Loucy (cell line): ENCODE measurements around the gene MYO1H.

Experiments used
- H2AFZ ChIP-seq: fragments of 200-600 bp; sonication (generic); 2 replicates; pipeline ENCODE4 v1.6.0; 2016; ENCODE audit warnings: antibody characterized with exemption, mild to moderate bottlenecking, low read length, moderate library complexity
- H3F3A ChIP-seq: fragments of 200-600 bp; 2 replicates; pipeline ENCODE4 v1.6.0; 2016; ENCODE audit warnings: antibody characterized with exemption, low read depth, mild to moderate bottlenecking
- H3K27me3 ChIP-seq: fragments of 200-600 bp; sonication (generic); 2 replicates; pipeline ENCODE4 v1.6.1; 2014; ENCODE audit warnings: low read length, mild to moderate bottlenecking; ENCODE audit not compliant: insufficient read depth, poor library complexity, severe bottlenecking
- H3K36me3 ChIP-seq: fragments of 200-600 bp; sonication (generic); 2 replicates; pipeline ENCODE4 v1.6.1; 2016; ENCODE audit warnings: low read length; ENCODE audit not compliant: insufficient read depth
- H3K4me1 ChIP-seq: fragments of 200-600 bp; sonication (generic); 2 replicates; pipeline ENCODE4 v1.5.1; 2014; ENCODE audit warnings: low read length, mild to moderate bottlenecking; ENCODE audit not compliant: insufficient read depth, poor library complexity, severe bottlenecking
- H3K4me2 ChIP-seq: fragments of 200-600 bp; sonication (generic); 2 replicates; pipeline ENCODE4 v1.6.0; 2014; ENCODE audit warnings: antibody characterized with exemption, low read length, low read depth, mild to moderate bottlenecking; ENCODE audit not compliant: poor library complexity, severe bottlenecking
- H3K4me3 ChIP-seq: fragments of 200-600 bp; sonication (generic); 2 replicates; pipeline ENCODE4 v1.5.1; 2014; ENCODE audit warnings: low read length, mild to moderate bottlenecking, mixed read lengths; ENCODE audit not compliant: poor library complexity, severe bottlenecking
- H3K79me2 ChIP-seq: fragments of 200-600 bp; sonication (generic); 2 replicates; pipeline ENCODE4 v1.6.1; 2014; ENCODE audit warnings: low read length; ENCODE audit not compliant: insufficient read depth
- H3K9ac ChIP-seq: fragments of 200-600 bp; sonication (generic); 2 replicates; pipeline ENCODE4 v1.6.0; 2014; ENCODE audit warnings: mild to moderate bottlenecking, low read depth, low read length, moderate library complexity; ENCODE audit not compliant: poor library complexity, severe bottlenecking
- H3K9me2 ChIP-seq: fragments of 200-600 bp; sonication (generic); replicated peaks from 2 replicates; pipeline ENCODE4 v1.6.1; 2016; ENCODE audit warnings: low read depth, low read length, mixed read lengths
- H3K9me3 ChIP-seq: fragments of 200-600 bp; sonication (generic); 2 replicates; pipeline ENCODE4 v1.6.1; 2014; ENCODE audit warnings: mild to moderate bottlenecking, antibody characterized with exemption, low read length, low read depth; ENCODE audit not compliant: insufficient read depth
- H4K20me1 ChIP-seq: fragments of 200-600 bp; sonication (generic); 2 replicates; pipeline ENCODE4 v1.6.0; 2014; ENCODE audit warnings: antibody characterized with exemption, low read length, mild to moderate bottlenecking; ENCODE audit not compliant: insufficient read depth, poor library complexity, severe bottlenecking
- EZH2phosphoT487 ChIP-seq: fragments of 200-600 bp; IDR thresholded peaks from 2 replicates; pipeline ENCODE4 v1.6.1; 2018; ENCODE audit warnings: antibody characterized with exemption, mild to moderate bottlenecking, moderate library complexity, borderline replicate concordance
- TF ChIP-seq, protein P1 (sequence below): fragments of 200-600 bp; sonication (generic); conservative IDR thresholded peaks from 2 replicates; pipeline ENCODE4 v1.5.1; 2014; ENCODE audit warnings: mild to moderate bottlenecking, antibody characterized with exemption, low read length

MYO1H gene

DNA sequence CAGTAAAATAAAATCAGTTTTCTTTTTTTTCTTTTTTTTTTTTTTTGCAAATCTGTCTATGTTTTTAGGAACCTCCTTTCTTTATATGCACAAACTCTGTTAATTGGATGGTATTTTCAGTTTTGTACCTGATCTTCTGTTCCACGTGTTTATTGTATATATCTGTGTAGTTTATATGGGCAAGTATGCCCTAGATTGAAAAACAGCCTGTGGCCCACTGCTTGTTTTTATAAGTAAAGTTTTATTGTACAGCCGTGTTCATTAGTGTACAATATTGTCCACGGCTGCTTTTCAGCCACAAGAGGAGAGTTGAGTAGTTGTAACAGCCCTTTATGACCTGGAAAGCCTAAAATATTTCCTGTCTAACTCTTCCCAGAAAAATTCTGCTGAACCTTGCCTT, 18.7 kb upstream of the MYO1H start:
- no peaks in the 10 kb centered on the region for H3K27me3 ChIP-seq
- no peaks in the 10 kb centered on the region for H3K36me3 ChIP-seq
- no peaks in the 10 kb centered on the region for H3K79me2 ChIP-seq
- H3K4me2 ChIP-seq, result no peak overlapping the region
- H3K9ac ChIP-seq, result no peak overlapping the region
- TF ChIP-seq, protein P1, sequence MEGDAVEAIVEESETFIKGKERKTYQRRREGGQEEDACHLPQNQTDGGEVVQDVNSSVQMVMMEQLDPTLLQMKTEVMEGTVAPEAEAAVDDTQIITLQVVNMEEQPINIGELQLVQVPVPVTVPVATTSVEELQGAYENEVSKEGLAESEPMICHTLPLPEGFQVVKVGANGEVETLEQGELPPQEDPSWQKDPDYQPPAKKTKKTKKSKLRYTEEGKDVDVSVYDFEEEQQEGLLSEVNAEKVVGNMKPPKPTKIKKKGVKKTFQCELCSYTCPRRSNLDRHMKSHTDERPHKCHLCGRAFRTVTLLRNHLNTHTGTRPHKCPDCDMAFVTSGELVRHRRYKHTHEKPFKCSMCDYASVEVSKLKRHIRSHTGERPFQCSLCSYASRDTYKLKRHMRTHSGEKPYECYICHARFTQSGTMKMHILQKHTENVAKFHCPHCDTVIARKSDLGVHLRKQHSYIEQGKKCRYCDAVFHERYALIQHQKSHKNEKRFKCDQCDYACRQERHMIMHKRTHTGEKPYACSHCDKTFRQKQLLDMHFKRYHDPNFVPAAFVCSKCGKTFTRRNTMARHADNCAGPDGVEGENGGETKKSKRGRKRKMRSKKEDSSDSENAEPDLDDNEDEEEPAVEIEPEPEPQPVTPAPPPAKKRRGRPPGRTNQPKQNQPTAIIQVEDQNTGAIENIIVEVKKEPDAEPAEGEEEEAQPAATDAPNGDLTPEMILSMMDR, result no peak
- TF ChIP-seq EZH2phosphoT487, result no peak
- no peaks in the 10 kb centered on the region for H3K9me2 ChIP-seq
- no peaks in the 10 kb centered on the region for H4K20me1 ChIP-seq
- no peaks in the 10 kb centered on the region for H3F3A ChIP-seq
- no peaks in the 10 kb centered on the region for H3K4me1 ChIP-seq
- no peak overlapping the region for H3K4me3 ChIP-seq
- H2AFZ ChIP-seq, result no peak overlapping the region
- no peaks in the 10 kb centered on the region for H3K9me3 ChIP-seq

DNA sequence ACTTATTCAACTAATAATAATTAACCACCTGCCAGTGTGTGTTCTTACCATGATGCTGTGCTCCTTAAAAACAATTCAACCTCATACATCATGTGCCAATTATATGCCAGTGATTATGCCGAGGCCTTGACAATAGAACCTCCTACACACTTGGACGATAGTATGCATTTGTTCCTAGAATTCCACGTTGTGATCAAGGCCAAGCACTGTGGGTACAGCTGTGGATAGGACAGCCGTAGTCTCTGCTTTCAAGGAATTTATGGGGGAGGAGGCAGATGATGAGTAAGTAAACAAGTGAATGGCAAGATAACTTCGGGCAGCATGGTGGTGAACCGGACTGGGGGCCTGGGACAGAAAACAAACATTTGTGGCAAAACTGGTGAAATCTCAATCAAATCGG, 18.0 kb upstream of the MYO1H start:
- H3K4me1 ChIP-seq, result no peaks in the 10 kb centered on the region
- no peaks in the 10 kb centered on the region for H4K20me1 ChIP-seq
- H3K4me2 ChIP-seq, result no peak overlapping the region
- H3K9me2 ChIP-seq, result no peaks in the 10 kb centered on the region
- no peaks in the 10 kb centered on the region for H3K36me3 ChIP-seq
- no peaks in the 10 kb centered on the region for H3F3A ChIP-seq
- no peak overlapping the region for H2AFZ ChIP-seq
- TF ChIP-seq, protein P1, result no peak
- no peak for TF ChIP-seq EZH2phosphoT487
- no peak overlapping the region for H3K4me3 ChIP-seq
- H3K79me2 ChIP-seq, result no peaks in the 10 kb centered on the region
- H3K27me3 ChIP-seq, result no peaks in the 10 kb centered on the region
- no peak overlapping the region for H3K9ac ChIP-seq
- H3K9me3 ChIP-seq, result no peaks in the 10 kb centered on the region

DNA sequence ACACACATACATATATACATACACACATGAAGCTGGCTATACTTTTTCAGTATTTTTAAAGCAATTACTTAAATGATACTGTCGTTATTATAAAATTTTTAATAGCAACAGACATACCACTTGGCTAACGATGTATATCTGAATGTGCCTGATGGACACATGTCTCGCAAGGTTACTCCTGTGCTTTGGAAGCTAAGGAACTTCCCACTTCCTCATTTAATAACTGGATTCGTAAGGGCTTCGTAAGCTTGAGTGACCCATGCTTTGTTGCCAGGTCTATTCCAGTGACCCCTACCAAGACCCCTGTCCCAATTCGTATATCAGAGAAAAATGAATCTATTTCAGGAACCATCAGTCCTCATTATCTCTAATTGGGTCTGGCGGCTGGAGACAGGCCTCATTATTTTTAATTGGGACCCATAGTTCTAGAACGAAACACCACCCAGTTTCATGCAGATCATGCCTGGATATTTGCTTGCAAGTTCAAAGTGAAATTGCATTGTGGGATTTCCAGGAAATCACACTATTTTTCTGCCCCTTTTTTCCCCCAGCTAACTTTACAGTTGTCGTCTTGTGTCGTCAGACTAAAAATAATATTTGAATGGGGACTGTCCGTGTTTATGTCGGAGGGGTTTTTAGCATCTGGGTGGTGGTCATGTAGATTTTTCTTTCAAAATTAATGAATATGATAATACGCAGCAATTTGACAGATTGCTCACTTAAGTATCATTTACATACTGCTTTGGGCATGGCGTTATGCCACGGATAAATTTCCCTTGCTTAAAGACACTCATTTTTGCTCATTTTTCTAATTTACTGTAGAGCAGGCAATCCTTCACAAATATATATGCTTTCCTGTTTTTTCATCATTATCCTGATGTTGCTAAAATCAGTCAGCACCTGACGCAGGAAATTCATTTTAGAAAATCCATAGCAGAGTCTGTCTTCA, 17.1 kb upstream of the MYO1H start:
- H3F3A ChIP-seq, result no peaks in the 10 kb centered on the region
- no peak for TF ChIP-seq EZH2phosphoT487
- TF ChIP-seq, protein P1, result no peak

More for the DNA sequence above, 17.1 kb upstream of the MYO1H start:
- H3K9me2 ChIP-seq, result no peaks in the 10 kb centered on the region
- no peaks in the 10 kb centered on the region for H3K79me2 ChIP-seq
- H3K4me2 ChIP-seq, result no peak overlapping the region
- no peaks in the 10 kb centered on the region for H3K4me1 ChIP-seq
- no peaks in the 10 kb centered on the region for H3K36me3 ChIP-seq
- no peaks in the 10 kb centered on the region for H3K27me3 ChIP-seq
- H4K20me1 ChIP-seq, result no peaks in the 10 kb centered on the region
- H2AFZ ChIP-seq, result no peak overlapping the region
- H3K4me3 ChIP-seq, result no peak overlapping the region
- no peaks in the 10 kb centered on the region for H3K9me3 ChIP-seq
- H3K9ac ChIP-seq, result no peak overlapping the region
